GM18951 (cell line): Measurements from ENCODE around the gene DCN.

Experiments
- POLR2A ChIP-seq: IDR thresholded peaks from 4 replicates; pipeline ENCODE4 v1.6.1; 2011; ENCODE audit warnings: mild to moderate bottlenecking; ENCODE audit not compliant: insufficient read length, insufficient read depth; ENCODE audit errors: extremely low read depth
- in situ Hi-C: fragments of 300-500 bp; cut with MboI; formaldehyde crosslinking; loops from one replicate; pipeline ENCODE4 v1.12.0; 2022; ENCODE audit warnings: low sequenced_read_pairs, mixed read lengths, inconsistent platforms; ENCODE audit not compliant: unreplicated experiment

Gene DCN

DNA sequence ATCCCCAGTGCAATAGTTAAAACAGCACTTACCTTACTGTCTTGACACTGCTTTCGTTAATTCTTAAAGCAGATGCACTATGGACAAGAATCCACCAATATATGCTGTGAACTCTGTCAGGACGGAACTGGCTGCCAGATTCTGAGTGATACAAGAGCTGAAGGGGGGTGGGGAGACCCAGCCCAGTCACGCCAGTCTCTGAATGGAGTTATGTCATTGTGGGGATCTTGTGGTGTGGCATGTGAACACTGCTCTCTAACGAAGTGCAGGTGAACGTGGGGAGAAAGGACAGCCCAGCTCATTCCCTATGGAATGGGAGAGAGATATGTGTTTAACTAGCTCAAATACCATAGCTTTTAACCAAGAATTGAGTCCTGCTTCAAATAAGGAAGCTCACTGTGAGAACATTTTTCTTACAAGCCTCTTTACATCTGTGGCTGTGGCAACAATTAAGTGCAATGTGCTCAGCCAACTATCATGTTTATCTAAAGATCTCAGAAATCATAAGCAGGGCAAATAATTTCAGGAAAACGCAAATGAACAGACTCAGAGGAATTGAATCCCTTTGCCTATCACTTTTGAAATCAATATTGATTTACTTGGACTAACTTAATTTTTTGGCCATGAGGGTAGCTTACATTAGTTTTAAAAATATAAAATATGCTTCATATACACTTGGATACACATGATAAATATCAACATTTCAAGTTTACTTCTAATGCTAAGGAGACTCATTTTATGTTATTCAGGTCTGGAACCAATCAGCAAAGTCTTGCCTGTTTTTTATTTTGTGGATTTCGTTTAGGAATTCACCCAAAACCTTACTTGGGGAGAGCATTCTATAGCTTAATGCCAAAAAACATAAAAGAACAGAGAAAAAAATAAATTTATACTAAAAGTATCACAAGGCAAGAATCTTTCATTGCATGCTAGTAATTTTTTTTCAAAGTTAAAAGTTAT, 71.0 kb downstream of the DCN start, which contains the start of gene LUM:
Gene LUM, minus strand, starts transcription at position 129 of the 960 bp plus-strand sequence. CDS start 2,515 bp downstream, outside the sequence.
- in situ Hi-C loops = no loop called here
- no peak for TF ChIP-seq POLR2A

DNA sequence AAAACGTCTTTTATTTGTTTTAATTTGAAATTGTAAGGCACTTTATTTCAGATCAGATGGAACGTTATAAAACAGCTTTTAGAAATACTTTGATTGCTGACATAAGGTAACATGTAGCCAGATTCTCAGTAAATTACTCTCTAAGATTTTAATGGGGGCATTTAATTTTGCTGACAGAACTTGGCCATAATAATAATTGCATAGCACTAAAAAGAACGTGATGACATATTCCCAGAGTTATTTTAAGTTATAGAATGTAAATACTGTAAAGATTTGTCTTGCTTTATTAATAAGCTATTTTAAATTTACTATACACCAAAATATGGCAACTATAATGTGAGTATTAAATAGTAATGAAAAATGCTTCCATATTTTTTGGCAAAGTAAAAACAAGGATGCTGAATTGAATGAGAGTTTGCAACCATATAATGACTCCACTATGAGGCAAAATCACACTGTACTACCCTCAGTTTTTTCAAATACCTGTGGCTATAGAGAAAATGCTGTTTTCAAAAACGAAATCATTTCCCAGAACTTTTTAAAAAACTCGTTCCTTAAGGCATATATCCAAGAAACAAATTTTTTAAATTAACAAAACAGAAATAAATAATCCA, 72.2 kb downstream of the DCN start:
- in situ Hi-C loops = no loop called here

DNA sequence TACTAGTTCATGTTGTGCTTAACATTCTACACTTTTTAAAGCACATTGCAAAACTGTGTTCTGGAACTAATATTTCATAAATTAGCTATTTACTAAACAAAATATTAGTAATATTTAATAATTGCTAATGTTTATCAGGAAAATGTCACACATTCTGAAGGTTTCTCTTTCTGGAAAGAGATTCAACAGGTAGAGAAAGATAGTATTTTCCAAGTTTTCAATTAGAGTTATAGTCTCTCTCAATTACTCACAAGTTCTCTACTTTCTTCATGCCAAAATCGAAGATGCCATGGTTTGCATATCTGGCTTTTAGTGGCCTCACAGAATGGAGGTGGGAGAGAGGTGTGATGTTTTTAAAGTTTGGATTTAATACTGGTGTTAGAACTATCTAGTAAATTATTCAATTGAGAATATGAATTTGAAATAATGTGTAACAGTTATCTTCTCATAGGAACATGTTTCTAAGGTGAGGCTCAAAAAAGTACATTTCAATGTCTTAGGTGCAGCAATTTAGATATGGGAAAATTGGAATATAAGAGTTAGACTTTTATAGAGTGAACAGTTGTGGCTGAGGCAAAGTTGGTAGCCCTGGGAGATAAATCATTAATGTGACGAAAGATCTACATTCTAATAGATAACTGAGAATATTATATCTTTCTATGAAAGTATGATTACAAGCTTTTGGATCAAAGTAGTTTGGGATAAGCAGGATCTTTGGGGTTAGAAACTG, 72.9 kb downstream of the DCN start:
- in situ Hi-C loops = loop anchor here (10.0 kb wide), 1 partner anchor 135 kb away; no protein-coding TSS in a partner anchor

More for the DNA sequence above, 72.2 kb downstream of the DCN start:
- TF ChIP-seq POLR2A = no peak

DNA sequence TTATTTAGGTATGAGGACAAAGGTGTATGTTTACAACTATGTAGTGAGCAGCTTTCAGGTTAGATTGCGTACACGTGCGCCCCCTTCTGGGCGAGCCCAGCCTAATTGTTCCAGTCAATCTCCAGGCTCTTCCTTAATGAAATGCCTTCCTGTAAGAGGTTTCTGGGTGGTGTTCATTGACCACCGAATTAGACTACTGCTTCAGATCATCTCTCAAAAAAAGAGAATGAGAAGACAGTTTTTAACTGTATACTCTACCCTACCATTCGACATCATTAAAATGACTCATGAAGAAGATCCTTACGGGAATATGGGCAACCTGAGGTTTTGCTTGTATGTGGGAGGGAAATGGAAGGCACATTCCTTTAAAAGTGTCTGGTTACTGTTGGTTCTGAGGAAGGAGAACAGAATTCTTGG, 73.5 kb downstream of the DCN start:
- no peak for TF ChIP-seq POLR2A
- in situ Hi-C loops = loop anchor here (10.0 kb wide), 1 partner anchor 134 kb away; no protein-coding TSS in a partner anchor

More for the DNA sequence above, 72.9 kb downstream of the DCN start:
- no peak for TF ChIP-seq POLR2A

GRCh38 chr12:91108196-91108755, 74.3 kb downstream of the DCN start:
- no peak for TF ChIP-seq POLR2A
- in situ Hi-C loops = loop anchor here (10.0 kb wide), 1 partner anchor 133 kb away; no protein-coding TSS in a partner anchor

- TF ChIP-seq POLR2A = no peak
- in situ Hi-C loops = loop anchor here (10.0 kb wide), 1 partner anchor 131 kb away; no protein-coding TSS in a partner anchor
Observed at GRCh38 chr12:91106283-91106682, 76.3 kb downstream of the DCN start.

- in situ Hi-C loops = loop anchor here (10.0 kb wide), 1 partner anchor 131 kb away; no protein-coding TSS in a partner anchor
- no peak for TF ChIP-seq POLR2A
Observed at GRCh38 chr12:91105807-91106206, 76.8 kb downstream of the DCN start.

DNA sequence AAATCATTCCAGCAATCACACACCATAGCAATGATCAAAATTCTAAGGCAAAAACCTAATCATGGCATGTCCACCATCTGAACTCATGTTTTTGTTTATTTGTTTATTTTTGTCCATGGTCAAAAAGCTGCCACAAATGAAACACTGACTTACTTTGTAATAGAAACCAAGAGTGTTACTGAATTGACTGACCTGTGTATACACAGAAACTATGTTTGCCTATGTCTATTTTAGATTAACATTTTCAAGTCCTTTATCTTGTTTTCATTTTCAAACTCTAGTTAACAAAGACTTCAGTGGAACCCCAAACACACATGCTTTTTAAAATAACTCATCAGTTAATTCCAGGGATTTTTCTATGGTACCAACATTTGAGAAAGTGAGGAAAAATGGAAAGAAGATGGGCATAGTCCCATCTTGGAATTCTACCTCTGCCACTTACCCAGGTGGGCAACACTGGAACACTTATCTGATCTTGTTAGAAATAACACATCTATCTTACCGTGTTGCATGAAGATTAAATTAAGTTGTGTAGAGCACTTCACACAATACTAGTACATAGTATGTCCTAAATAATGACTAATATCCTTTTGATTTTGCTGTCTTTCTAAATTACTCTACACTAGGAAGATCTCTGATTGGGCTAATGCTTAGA, 77.7 kb downstream of the DCN start:
- no peak for TF ChIP-seq POLR2A
- in situ Hi-C loops = loop anchor here (10.0 kb wide), 1 partner anchor 130 kb away; no protein-coding TSS in a partner anchor

DNA sequence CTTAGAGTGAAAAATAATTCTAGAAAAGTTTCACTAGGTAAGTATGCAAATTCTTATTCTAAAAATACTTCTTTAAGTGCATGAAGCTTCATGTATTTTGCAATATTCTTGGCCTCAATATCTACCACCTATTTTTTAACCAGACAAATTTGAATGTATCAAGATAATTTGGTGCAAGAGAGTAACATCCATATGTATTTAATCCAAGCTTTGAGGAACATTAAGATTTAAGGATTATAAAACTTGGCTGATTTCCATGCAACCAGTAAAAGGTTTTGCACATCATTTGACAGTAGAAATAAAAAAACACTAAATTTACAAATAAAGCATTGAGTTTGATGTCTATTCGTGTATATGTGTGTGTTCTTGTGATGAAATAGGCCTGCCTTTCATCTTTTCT, 79.0 kb downstream of the DCN start:
- in situ Hi-C loops = loop anchor here (10.0 kb wide), 1 partner anchor 129 kb away; no protein-coding TSS in a partner anchor
- no peak for TF ChIP-seq POLR2A

DNA sequence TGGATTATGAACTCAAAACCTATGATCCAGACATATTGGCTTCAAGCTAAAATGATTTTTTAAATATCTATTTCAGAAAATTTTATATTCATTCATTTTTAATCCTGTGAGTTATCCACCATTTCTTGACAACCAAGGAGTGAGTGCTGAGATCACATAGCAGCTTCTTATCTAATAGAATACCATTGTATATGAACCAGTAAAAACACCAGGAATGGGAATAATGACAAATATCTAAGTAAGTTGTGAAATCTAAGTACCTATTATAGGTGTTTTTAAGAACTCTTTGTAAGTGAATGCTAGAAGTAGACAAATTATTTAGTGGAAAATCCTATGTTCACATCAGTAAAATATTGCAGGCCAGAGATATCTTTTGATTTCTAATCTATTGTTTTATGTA, 79.5 kb downstream of the DCN start:
- in situ Hi-C loops = loop anchor here (10.0 kb wide), 1 partner anchor 128 kb away; no protein-coding TSS in a partner anchor
- no peak for TF ChIP-seq POLR2A

GRCh38 chr12:91100906-91101305, 81.7 kb downstream of the DCN start:
- TF ChIP-seq POLR2A = no peak
- in situ Hi-C loops = loop anchor here (10.0 kb wide), 1 partner anchor 126 kb away; no protein-coding TSS in a partner anchor

- TF ChIP-seq POLR2A = no peak
- in situ Hi-C loops = loop anchor here (10.0 kb wide), 1 partner anchor 125 kb away; no protein-coding TSS in a partner anchor
Observed at GRCh38 chr12:91099836-91100235, 82.8 kb downstream of the DCN start.
